Muscle layer of duodenum (tissue), 2 donors: ENCODE measurements around the gene RFTN1.

ENCODE experiments used
- H3K27ac ChIP-seq: one replicate; pipeline ENCODE4 v1.7.0; 2013; ENCODE audit warnings: mild to moderate bottlenecking, low read length
- H3K27me3 ChIP-seq: one replicate; pipeline ENCODE4 v1.7.0; 2013; ENCODE audit warnings: low read depth, mild to moderate bottlenecking, control low read depth, low read length
- H3K36me3 ChIP-seq, 2 donors: one replicate each; pipeline ENCODE4 v1.7.0; 2013; ENCODE audit warnings: low read length in 2 of 2, control low read depth in 1 of 2, mild to moderate bottlenecking in 1 of 2; ENCODE audit not compliant: insufficient read depth in 2 of 2, control insufficient read depth in 1 of 2
- H3K4me1 ChIP-seq, 2 donors: one replicate each; pipeline ENCODE4 v1.7.0; 2013; ENCODE audit warnings: low read length in 2 of 2, mild to moderate bottlenecking in 2 of 2, control low read depth in 1 of 2, moderate library complexity in 1 of 2; ENCODE audit not compliant: insufficient read depth in 2 of 2, control insufficient read depth in 1 of 2
- H3K4me3 ChIP-seq, 2 donors: one replicate each; pipeline ENCODE4 v1.7.0; 2013; ENCODE audit warnings: low read length in 2 of 2, low read depth in 1 of 2, mild to moderate bottlenecking in 1 of 2
- H3K9me3 ChIP-seq, 2 donors: one replicate each; pipeline ENCODE4 v1.7.0; 2013; ENCODE audit warnings: low read length in 2 of 2, control low read depth in 1 of 2, mild to moderate bottlenecking in 1 of 2; ENCODE audit not compliant: control insufficient read depth in 1 of 2
- donor health status: healthy.

Gene RFTN1

DNA sequence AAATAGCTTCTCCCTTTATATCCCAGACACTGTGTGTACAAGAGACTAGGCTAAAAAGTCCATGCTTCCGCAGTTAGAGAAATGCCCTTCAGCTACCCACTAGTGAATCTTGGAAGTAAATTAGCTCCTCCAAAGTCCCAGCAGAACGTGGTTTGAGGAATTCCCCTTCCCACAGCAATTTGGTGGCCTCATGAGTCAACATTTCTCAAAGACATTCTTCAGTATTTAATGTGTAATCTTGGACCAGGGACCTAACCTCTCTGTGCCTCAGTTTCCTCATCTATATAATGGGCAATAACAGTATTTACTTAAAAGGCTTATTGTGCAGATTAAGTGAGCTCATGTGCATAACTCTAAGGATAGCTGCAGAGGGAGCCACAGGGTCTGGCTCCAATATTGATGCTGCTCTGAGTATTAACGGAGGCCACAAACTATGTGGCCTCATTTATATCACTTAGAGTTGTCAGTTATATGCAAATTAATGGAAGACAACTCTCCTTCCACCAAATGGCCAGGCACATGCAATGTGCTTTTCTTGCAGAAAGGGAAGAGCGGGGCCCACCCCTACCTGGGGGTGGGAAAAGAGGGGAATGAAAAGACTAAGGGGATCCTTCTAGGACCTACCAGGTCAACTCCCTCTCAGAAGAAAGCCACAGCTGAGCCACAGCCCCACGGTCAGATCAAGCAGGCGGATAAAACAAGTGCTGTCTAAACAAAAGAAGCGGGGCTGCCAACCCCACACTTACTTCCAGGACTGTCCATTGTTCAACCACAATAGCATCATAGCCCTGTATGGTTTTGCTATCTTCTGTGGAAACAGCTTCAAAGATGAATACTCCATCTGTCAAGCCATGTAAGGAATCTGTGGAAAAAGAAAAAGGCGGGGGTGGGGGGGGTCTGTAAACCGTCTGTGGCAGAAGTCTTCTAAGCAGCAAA lies 156.0 kb downstream of the RFTN1 start:
- Histone ChIP-seq H3K9me3 (no peaks in the 10 kb centered on the region), H3K4me3 (no peak overlapping the region), H3K27me3 (no peaks in the 10 kb centered on the region), H3K4me1 (peaks cover 0 to 12% of the 10 kb centered on the region in 2 donors), H3K36me3 (no peaks in the 10 kb centered on the region), H3K27ac (no peak overlapping the region)

DNA sequence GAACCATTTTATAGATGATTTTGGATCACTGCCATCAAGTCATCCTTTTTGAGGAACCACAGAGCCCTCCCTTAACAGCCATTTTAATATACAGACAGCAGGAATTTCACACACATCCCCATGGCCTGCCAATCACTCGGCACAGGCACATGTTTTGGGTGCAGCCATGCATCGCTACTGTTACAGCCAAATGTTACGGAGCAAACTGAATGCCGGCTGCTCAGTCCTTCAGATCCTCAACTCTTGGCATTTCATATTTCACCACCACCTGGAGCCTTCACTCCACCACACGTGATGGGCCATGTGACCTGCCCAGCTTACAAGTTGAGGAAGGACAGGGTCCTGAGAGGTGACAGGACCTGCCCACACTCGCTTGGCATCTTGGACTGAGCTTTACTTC lies 157.7 kb downstream of the RFTN1 start:
- Histone ChIP-seq H3K9me3 (no peaks in the 10 kb centered on the region), H3K4me1 (peaks cover 0 to 12% of the 10 kb centered on the region in 2 donors), H3K4me3 (no peak overlapping the region), H3K27me3 (no peaks in the 10 kb centered on the region), H3K27ac (no peak overlapping the region), H3K36me3 (no peaks in the 10 kb centered on the region)

DNA sequence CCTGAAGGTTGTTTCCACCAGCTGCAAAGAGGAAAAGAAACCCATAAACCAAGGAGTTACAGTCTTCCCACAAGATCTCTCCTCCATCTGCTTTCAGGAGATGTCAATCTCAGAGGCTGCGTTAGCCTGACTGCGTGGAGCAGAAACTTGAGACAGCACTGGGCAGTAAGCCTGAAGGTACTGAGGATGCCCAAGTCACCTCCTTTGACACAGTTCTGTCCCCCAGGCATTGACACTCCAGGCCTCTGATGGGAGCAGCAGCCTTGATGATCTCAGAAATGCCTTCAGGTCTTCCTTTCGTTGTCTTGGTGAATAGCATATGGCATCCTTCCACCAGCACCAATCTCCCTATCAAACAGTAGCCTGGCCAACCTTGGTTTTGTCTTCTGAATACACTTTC lies 159.2 kb downstream of the RFTN1 start:
- no peaks in the 10 kb centered on the region for H3K27me3 ChIP-seq
- H3K4me1 ChIP-seq, result peaks cover 0 to 12% of the 10 kb centered on the region in 2 donors
- H3K4me3 ChIP-seq, result no peak overlapping the region
- H3K27ac ChIP-seq, result no peak overlapping the region
- H3K36me3 ChIP-seq, result peaks cover 0 to 5% of the 10 kb centered on the region in 2 donors
- no peaks in the 10 kb centered on the region for H3K9me3 ChIP-seq

DNA sequence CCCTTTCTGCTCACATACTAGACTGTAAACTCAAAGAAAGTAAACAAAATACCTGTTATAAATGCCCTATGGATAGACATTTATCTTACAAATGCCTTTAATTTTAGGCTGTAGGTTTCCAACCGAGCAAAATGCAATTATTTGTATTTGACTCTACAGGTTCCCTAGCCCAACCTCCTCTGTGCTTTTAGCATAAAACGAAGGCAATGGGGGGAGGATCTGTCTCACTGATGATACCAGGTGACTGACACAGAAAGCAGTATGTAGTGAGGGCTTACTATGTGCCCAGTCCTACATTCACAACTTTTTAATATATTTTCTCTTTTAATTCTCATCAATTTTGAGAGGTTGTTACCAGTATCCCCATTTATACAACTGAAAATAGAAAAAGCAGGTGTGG lies 161.1 kb downstream of the RFTN1 start:
- no peak overlapping the region for H3K4me3 ChIP-seq

DNA sequence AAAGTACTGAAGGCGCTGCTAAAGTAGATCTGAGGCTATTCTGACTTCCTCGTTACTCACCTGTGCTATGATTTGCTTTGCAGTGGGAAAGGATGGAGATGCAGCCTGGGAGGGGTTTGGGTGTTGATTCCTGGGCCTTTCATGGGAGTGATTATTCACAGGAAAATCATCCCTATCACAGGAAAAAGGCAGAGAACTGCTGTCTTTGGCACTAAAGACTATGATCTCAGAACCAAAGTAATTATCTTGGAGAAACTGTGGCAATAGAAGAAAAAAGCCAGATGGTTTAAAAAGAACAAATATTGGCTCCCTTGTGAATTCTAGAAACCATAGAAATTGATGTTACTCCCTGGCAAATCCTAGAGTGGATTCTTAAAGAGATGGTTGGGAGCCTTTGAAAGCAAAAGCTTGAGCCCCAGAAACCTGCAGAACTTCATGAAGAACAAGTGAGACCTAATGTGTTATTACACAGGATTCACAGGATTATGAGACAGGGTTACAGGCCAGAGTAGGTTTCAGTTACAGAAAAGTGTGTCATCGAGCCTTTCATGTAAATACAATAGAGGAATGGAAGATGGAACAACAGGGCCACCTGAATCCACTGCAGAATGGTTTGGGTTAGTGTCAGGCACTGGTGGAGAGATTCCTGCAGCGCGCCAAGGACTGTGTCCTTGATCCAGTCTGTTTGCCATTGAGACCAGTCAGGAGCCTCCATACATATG lies 162.7 kb downstream of the RFTN1 start:
- no peak overlapping the region for H3K27ac ChIP-seq
- no peaks in the 10 kb centered on the region for H3K4me1 ChIP-seq
- H3K4me3 ChIP-seq, result no peak overlapping the region
- peaks cover 0 to 7% of the 10 kb centered on the region in 2 donors for H3K36me3 ChIP-seq
- no peaks in the 10 kb centered on the region for H3K27me3 ChIP-seq
- no peaks in the 10 kb centered on the region for H3K9me3 ChIP-seq

More for the DNA sequence above, 161.1 kb downstream of the RFTN1 start:
- H3K27me3 ChIP-seq, result no peaks in the 10 kb centered on the region
- H3K36me3 ChIP-seq, result peaks cover 0 to 7% of the 10 kb centered on the region in 2 donors
- H3K9me3 ChIP-seq, result no peaks in the 10 kb centered on the region
- H3K27ac ChIP-seq, result no peak overlapping the region
- H3K4me1 ChIP-seq, result peaks cover 0 to 1% of the 10 kb centered on the region in 2 donors

DNA sequence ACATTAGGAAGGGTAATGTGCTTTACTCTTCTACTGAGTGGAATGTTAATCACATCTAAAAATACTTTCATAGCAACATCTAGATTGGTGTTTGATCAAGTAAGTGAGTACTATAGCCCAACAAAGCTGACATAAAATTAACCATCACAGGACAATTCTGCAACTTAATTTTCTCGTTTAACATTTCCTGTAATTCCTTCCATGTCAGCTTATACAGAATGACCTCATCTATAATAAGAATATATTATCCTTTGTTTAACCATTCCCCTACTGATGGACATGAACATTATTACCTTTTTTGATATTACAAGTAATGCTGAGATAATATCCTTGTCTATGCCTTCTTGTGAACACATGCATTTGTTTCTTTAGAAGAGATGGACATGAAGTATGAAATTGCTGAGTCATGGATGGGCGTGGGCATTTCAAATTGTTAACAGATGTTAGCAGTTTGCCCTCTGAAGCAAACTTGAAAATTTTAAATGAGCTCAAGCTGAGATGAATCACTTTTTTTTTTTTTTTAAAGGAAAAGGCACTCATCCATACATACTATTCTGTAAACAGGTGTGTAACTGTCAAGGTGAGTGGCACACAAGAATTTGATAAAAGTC lies 163.4 kb downstream of the RFTN1 start:
- H3K27me3 ChIP-seq, result no peaks in the 10 kb centered on the region
- no peak overlapping the region for H3K4me3 ChIP-seq
- H3K4me1 ChIP-seq, result no peaks in the 10 kb centered on the region
- no peaks in the 10 kb centered on the region for H3K9me3 ChIP-seq
- H3K36me3 ChIP-seq, result peaks cover 0 to 7% of the 10 kb centered on the region in 2 donors
- H3K27ac ChIP-seq, result no peak overlapping the region

DNA sequence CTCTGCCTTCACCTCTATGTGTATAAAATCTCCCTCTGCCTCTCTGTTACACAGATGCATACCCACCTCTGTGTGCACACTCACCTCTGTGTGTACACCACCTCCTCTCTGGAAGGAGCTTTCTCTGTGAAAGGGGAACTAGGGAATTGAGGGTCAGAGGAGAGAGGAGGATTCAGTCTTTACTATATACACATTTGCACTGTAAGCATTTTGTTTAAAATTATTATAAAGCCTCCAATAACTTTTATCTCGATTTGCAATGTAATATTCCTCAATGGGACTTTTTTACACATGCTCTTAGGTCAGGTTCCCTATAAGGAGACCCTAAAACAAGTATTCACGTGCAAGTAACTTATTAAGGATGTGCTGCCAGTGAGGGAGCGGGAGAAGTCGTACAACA lies 166.0 kb downstream of the RFTN1 start:
- peaks cover 0 to 7% of the 10 kb centered on the region in 2 donors for H3K36me3 ChIP-seq
- H3K4me3 ChIP-seq, result no peak overlapping the region
- no peaks in the 10 kb centered on the region for H3K4me1 ChIP-seq
- H3K27ac ChIP-seq, result no peak overlapping the region
- H3K9me3 ChIP-seq, result no peaks in the 10 kb centered on the region
- no peaks in the 10 kb centered on the region for H3K27me3 ChIP-seq

DNA sequence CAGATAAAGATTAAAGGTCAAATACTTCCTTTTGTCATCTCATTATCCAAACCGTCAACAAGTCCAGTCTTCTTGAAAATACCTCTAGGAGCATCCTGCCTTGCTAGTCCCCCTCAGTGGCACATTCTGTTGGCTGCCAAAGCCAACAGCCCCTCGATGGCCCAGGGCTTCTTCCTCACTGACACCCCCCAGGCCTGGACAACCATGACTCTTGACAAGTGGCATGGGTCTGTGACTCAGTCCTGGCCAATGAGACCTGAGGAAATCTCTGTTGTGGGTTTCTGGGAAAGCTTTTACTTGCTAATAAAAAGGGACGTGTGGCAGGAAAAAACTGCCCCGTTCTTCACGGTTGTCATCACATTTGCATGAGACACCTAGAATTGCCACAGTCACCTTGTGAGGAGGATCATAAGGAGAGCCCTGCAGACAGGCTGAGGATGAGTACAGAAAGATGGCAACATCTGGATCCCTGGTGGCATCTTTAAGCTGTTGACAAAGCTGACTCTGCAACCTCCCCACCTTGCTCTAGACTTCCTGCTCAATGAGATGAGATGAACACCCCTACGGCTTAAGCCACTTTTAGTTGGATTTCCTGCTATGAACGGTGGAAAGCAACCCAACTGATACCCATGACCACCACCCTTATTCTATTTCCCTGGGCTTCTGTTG lies 167.0 kb downstream of the RFTN1 start:
- Histone ChIP-seq H3K9me3 (no peaks in the 10 kb centered on the region), H3K27ac (no peak overlapping the region), H3K4me3 (no peak overlapping the region), H3K36me3 (peaks cover 0 to 7% of the 10 kb centered on the region in 2 donors), H3K4me1 (no peaks in the 10 kb centered on the region), H3K27me3 (no peaks in the 10 kb centered on the region)

DNA sequence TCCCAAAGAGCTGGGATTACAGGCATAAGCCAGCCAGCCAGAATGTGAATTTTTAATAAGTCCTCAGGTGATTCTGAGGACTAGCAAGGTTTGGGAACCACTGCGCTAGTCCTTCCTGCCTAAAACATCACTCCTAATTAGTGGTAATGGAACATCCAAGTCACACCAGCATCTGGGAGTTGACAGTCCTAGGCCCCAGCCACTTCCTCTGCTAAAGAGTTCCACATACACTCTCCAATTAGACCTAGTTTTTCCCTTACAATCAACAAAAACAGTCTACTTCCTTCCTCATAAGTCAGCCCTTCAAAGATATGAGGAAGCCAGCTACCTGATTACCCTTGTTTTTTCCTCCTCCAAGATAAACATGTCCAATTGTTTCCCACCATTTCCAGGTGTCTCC lies 170.4 kb downstream of the RFTN1 start:
- Histone ChIP-seq H3K36me3 (no peaks in the 10 kb centered on the region), H3K9me3 (no peaks in the 10 kb centered on the region), H3K27me3 (no peaks in the 10 kb centered on the region), H3K27ac (no peak overlapping the region), H3K4me1 (no peaks in the 10 kb centered on the region), H3K4me3 (no peak overlapping the region)

DNA sequence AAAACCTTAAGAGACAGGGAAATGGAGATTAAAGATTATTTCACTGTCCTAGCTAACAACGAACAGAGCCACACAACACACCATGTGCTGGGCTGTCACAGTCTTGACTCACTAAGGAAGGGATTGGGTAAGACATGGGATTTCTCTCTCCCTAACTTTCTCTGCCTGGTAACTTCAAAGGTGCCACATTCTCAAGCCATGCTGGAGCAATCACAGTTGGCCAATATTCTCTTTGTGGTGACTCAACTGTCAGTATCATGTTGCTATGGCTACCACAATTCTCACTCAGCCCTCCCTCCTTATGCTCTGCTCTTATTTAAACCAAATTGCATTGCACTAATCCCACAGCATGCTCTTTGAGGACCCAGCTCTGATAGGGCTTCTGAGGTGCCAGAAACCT lies 174.5 kb downstream of the RFTN1 start:
- Histone ChIP-seq H3K4me1 (no peaks in the 10 kb centered on the region), H3K27ac (no peak overlapping the region)

More for the DNA sequence above, 174.5 kb downstream of the RFTN1 start:
- Histone ChIP-seq H3K27me3 (no peaks in the 10 kb centered on the region), H3K4me3 (no peak overlapping the region), H3K36me3 (peaks cover 3 to 4% of the 10 kb centered on the region in 2 donors), H3K9me3 (no peaks in the 10 kb centered on the region)
